Common myeloid progenitor, CD34-positive (primary cell): Measurements from ENCODE around the gene SEPTIN11.

Source experiments
- CTCF ChIA-PET: fragments of 350-600 bp; sonication (Branson Sonifier 250); formaldehyde crosslinking; loops from one replicate; lab custom pipeline; 2021; ENCODE audit warnings: antibody characterized with exemption; lab: Charles Lee
- POLR2A ChIA-PET: fragments of 350-600 bp; sonication (Branson Sonifier 250); formaldehyde crosslinking; loops from one replicate; lab custom pipeline; 2021; ENCODE audit warnings: antibody characterized with exemption; lab: Charles Lee
- DNase-seq, 3 donors: peaks; one replicate each; pipeline versions ENCODE4 v3.0.0 to v3.0.0-alpha.2; 2013
- H3K27ac ChIP-seq, 2 experiments: 1 replicate in 1 of 2; 2 replicates in 1 of 2; pipeline ENCODE4 v1.7.0; 2013; ENCODE audit warnings: inconsistent platforms in 2 of 2, low read length in 2 of 2, mild to moderate bottlenecking in 2 of 2, low read depth in 1 of 2, moderate library complexity in 1 of 2; ENCODE audit not compliant: severe bottlenecking in 2 of 2, insufficient read depth in 1 of 2, poor library complexity in 1 of 2
- H3K27me3 ChIP-seq, 5 experiments: replicated peaks in 2 of 5; 1 replicate in 3 of 5; 2 replicates in 2 of 5; pipeline versions ENCODE4 v1.6.1 to v1.7.0; 2013; ENCODE audit warnings: low read length in 4 of 5, mild to moderate bottlenecking in 2 of 5, moderate library complexity in 2 of 5, inconsistent platforms in 1 of 5; ENCODE audit not compliant: insufficient read depth in 5 of 5, control insufficient read depth in 4 of 5
- H3K36me3 ChIP-seq, 4 experiments: 1 replicate in 2 of 4; 2 replicates in 2 of 4; pipeline versions ENCODE4 v1.6.1 to v1.7.0; 2013; ENCODE audit warnings: low read length in 3 of 4, control low read depth in 1 of 4, mild to moderate bottlenecking in 1 of 4; ENCODE audit not compliant: control insufficient read depth in 4 of 4, insufficient read depth in 4 of 4
- H3K4me1 ChIP-seq, 4 experiments: 1 replicate in 3 of 4; 2 replicates in 1 of 4; pipeline versions ENCODE4 v1.6.1 to v1.7.1; 2013; ENCODE audit warnings: low read length in 3 of 4, mild to moderate bottlenecking in 3 of 4, control low read depth in 1 of 4, inconsistent platforms in 1 of 4, moderate library complexity in 1 of 4; ENCODE audit not compliant: control insufficient read depth in 4 of 4, insufficient read depth in 4 of 4; ENCODE audit errors: control extremely low read depth in 1 of 4
- H3K4me3 ChIP-seq, 7 experiments: 1 replicate in 4 of 7; 2 replicates in 3 of 7; pipeline versions ENCODE4 v1.5.1 to v1.7.0; 2013; ENCODE audit warnings: mild to moderate bottlenecking in 7 of 7, low read length in 6 of 7, moderate library complexity in 6 of 7, inconsistent platforms in 2 of 7, low read depth in 2 of 7, control low read depth in 1 of 7; ENCODE audit not compliant: insufficient read depth in 4 of 7, control insufficient read depth in 1 of 7; ENCODE audit errors: extremely low read depth in 1 of 7
- H3K9me3 ChIP-seq, 5 experiments: 1 replicate in 4 of 5; 2 replicates in 1 of 5; pipeline versions ENCODE4 v1.6.1 to v1.7.1; 2013; ENCODE audit warnings: low read length in 4 of 5, mild to moderate bottlenecking in 2 of 5, inconsistent platforms in 1 of 5, low read depth in 1 of 5, moderate library complexity in 1 of 5; ENCODE audit not compliant: control insufficient read depth in 4 of 5, insufficient read depth in 2 of 5; ENCODE audit errors: control extremely low read depth in 1 of 5
- WGBS: methylation state at CpG from one replicate; pipeline ENCODE4 v1.1.5; 2013; ENCODE audit not compliant: insufficient coverage; 5-methylcytosine and 5-hydroxymethylcytosine counted together

SEPTIN11 gene

GRCh38 chr4:76991161-76991660, 41.7 kb downstream of the SEPTIN11 start:
- ChIA-PET CTCF (interaction anchor here (1.8 to 11.0 kb wide), 2 partner anchors 10 to 15 kb away, joined by 5 to 82 read pairs; no protein-coding TSS in a partner anchor), POLR2A (interaction anchor here (1.0 kb wide), 1 partner anchor 17 kb away, joined by 3 read pairs; no protein-coding TSS in a partner anchor)
- H3K4me1 ChIP-seq, result peaks cover 10 to 54% (median 24%) of the 10 kb centered on the region in 4 experiments
- H3K27ac ChIP-seq, result no peak overlapping the region
- WGBS, result no CpG with 5 or more reads among the region's 1 CpG
- H3K9me3 ChIP-seq, result no peaks in the 10 kb centered on the region
- DNase-seq, result no peak
- no peak overlapping the region for H3K4me3 ChIP-seq
- H3K27me3 ChIP-seq, result no peaks in the 10 kb centered on the region
- peaks cover 0 to 8% (median under 1%) of the 10 kb centered on the region in 4 experiments for H3K36me3 ChIP-seq

- ChIA-PET POLR2A (no interaction called here), CTCF (interaction anchor here (1.1 to 11.0 kb wide), 5 partner anchors 13 to 51 kb away, joined by 3 to 82 read pairs (median 3); no protein-coding TSS in a partner anchor)
- peaks cover 11 to 30% (median 19%) of the 10 kb centered on the region in 4 experiments for H3K36me3 ChIP-seq
- WGBS, result 76% methylated on average over 7 of the region's 10 CpGs
- H3K9me3 ChIP-seq, result no peaks in the 10 kb centered on the region
- H3K4me1 ChIP-seq, result peaks cover 4 to 33% (median 11%) of the 10 kb centered on the region in 4 experiments
- DNase-seq, result no peak
- H3K27ac ChIP-seq, result no peak overlapping the region
- no peak overlapping the region for H3K4me3 ChIP-seq
- no peaks in the 10 kb centered on the region for H3K27me3 ChIP-seq
These were observed 44.5 kb downstream of the SEPTIN11 start for GRCh38 chr4:76993787-76994641.

GRCh38 chr4:76995776-76996175, 46.2 kb downstream of the SEPTIN11 start:
- WGBS, result 100% methylated on average over 1 of the region's 1 CpG
- no peaks in the 10 kb centered on the region for H3K9me3 ChIP-seq
- POLR2A ChIA-PET, result no interaction called here
- no peak overlapping the region for H3K4me3 ChIP-seq
- H3K27ac ChIP-seq, result no peak overlapping the region
- DNase-seq, result no peak
- H3K27me3 ChIP-seq, result no peaks in the 10 kb centered on the region
- peaks cover 11 to 39% (median 22%) of the 10 kb centered on the region in 4 experiments for H3K36me3 ChIP-seq
- H3K4me1 ChIP-seq, result peaks cover 3 to 19% (median 7%) of the 10 kb centered on the region in 4 experiments
- CTCF ChIA-PET, result interaction anchor here (0.8 to 11.0 kb wide), 5 partner anchors 9 to 56 kb away, joined by 3 to 82 read pairs (median 6); no protein-coding TSS in a partner anchor

GRCh38 chr4:76996445-76996844, 46.9 kb downstream of the SEPTIN11 start:
- no peak for DNase-seq
- Histone ChIP-seq H3K36me3 (peaks cover 11 to 42% (median 24%) of the 10 kb centered on the region in 4 experiments), H3K4me1 (peaks cover 3 to 14% (median 5%) of the 10 kb centered on the region in 4 experiments), H3K27me3 (no peaks in the 10 kb centered on the region), H3K27ac (no peak overlapping the region), H3K4me3 (no peak overlapping the region), H3K9me3 (no peaks in the 10 kb centered on the region)
- no CpG with 5 or more reads among the region's 2 CpGs for WGBS
- ChIA-PET POLR2A (no interaction called here), CTCF (interaction anchor here (1.6 to 11.0 kb wide), 3 partner anchors 10 to 14 kb away, joined by 6 to 82 read pairs (median 11); no protein-coding TSS in a partner anchor)

GRCh38 chr4:76997077-76997476, 47.5 kb downstream of the SEPTIN11 start:
- peaks cover 6 to 18% (median 9%) of the 10 kb centered on the region in 4 experiments for H3K4me1 ChIP-seq
- CTCF ChIA-PET, result interaction anchor here (1.0 kb wide), 1 partner anchor 10 kb away, joined by 3 read pairs; no protein-coding TSS in a partner anchor
- H3K9me3 ChIP-seq, result no peaks in the 10 kb centered on the region
- peaks cover 12 to 42% (median 24%) of the 10 kb centered on the region in 4 experiments for H3K36me3 ChIP-seq
- no peak for DNase-seq
- no peaks in the 10 kb centered on the region for H3K27me3 ChIP-seq
- POLR2A ChIA-PET, result no interaction called here
- H3K4me3 ChIP-seq, result no peak overlapping the region
- H3K27ac ChIP-seq, result no peak overlapping the region
- no CpG with 5 or more reads among the region's 1 CpG for WGBS

GRCh38 chr4:76997532-76997931, 48.0 kb downstream of the SEPTIN11 start:
- Histone ChIP-seq H3K9me3 (no peaks in the 10 kb centered on the region), H3K36me3 (peaks cover 12 to 44% (median 24%) of the 10 kb centered on the region in 4 experiments), H3K27me3 (no peaks in the 10 kb centered on the region), H3K27ac (no peak overlapping the region), H3K4me1 (peaks cover 6 to 22% (median 9%) of the 10 kb centered on the region in 4 experiments), H3K4me3 (no peak overlapping the region)
- CTCF ChIA-PET, result interaction anchor here (1.0 kb wide), 1 partner anchor 10 kb away, joined by 3 read pairs; no protein-coding TSS in a partner anchor
- POLR2A ChIA-PET, result interaction anchor here (0.6 kb wide), 1 partner anchor 1892 kb away, joined by 3 read pairs; no protein-coding TSS in a partner anchor
- no peak for DNase-seq
- WGBS, result 98% methylated on average over 5 of the region's 5 CpGs
